Measurements from ENCODE around the gene SELENOH.

The SELENOH gene

GRCh38 chr11:57764566-57764965, 23.3 kb downstream of the SELENOH start:
- no peak overlapping the region for H2AFZ ChIP-seq (ENCODE audit: low read length)
- H3K4me1 ChIP-seq (ENCODE audit: low read length), result no peaks in the 10 kb centered on the region
- no peaks in the 10 kb centered on the region for H3F3A ChIP-seq (ENCODE audit: insufficient read depth, low read length)
- H4K20me1 ChIP-seq (ENCODE audit: insufficient read depth, low read length), result no peaks in the 10 kb centered on the region
- no peak overlapping the region for H3K9ac ChIP-seq (ENCODE audit: low read length)
- H3K9me3 ChIP-seq (replicated peaks; ENCODE audit: insufficient read depth, low read length), result no peaks in the 10 kb centered on the region
- TF ChIP-seq EZH2 (optimal IDR thresholded peaks at IDR 0.05; ENCODE audit: low read depth, low read length) (no peak), EZH2phosphoT487 (IDR thresholded peaks at IDR 0.05; ENCODE audit: low read length) (no peak)
- TF ChIP-seq, protein P1, sequence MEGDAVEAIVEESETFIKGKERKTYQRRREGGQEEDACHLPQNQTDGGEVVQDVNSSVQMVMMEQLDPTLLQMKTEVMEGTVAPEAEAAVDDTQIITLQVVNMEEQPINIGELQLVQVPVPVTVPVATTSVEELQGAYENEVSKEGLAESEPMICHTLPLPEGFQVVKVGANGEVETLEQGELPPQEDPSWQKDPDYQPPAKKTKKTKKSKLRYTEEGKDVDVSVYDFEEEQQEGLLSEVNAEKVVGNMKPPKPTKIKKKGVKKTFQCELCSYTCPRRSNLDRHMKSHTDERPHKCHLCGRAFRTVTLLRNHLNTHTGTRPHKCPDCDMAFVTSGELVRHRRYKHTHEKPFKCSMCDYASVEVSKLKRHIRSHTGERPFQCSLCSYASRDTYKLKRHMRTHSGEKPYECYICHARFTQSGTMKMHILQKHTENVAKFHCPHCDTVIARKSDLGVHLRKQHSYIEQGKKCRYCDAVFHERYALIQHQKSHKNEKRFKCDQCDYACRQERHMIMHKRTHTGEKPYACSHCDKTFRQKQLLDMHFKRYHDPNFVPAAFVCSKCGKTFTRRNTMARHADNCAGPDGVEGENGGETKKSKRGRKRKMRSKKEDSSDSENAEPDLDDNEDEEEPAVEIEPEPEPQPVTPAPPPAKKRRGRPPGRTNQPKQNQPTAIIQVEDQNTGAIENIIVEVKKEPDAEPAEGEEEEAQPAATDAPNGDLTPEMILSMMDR (IDR thresholded peaks at IDR 0.05; ENCODE audit: low read length), result no peak
- H3K27me3 ChIP-seq (replicated peaks; ENCODE audit: insufficient read depth, low read length), result no peaks in the 10 kb centered on the region
- no peak for DNase-seq
- no peaks in the 10 kb centered on the region for H3K36me3 ChIP-seq (replicated peaks; ENCODE audit: insufficient read depth, low read length)
- no peaks in the 10 kb centered on the region for H3K9me2 ChIP-seq (replicated peaks; ENCODE audit: insufficient read depth, low read length)
- no peak overlapping the region for H3K4me2 ChIP-seq (ENCODE audit: low read depth, low read length)
- H3K4me3 ChIP-seq (ENCODE audit: low read length), result no peak overlapping the region
- no peak overlapping the region for H3K27ac ChIP-seq (ENCODE audit: low read length)
- H3K79me2 ChIP-seq (ENCODE audit: low read length), result no peaks in the 10 kb centered on the region

DNA sequence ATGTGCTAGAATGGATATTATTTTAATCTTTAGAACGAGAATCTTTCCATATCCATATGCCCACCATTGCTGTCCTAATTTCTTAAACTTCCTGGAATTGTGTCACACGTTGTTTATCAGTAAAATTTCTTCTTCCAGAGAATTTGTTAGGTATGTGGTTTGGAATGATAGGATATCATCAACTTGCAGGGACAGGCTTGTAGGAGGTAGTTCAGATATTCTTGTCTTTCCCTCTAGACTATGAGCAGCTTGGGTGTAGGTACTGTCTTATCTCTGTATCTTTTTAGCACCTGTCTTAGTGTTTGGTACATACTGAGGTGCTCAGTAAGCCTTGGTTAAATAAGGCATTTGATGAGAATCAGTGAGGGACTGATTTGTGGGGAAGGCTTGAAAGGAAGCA, 23.7 kb downstream of the SELENOH start:
- no peaks in the 10 kb centered on the region for H3F3A ChIP-seq (ENCODE audit: insufficient read depth, low read length)
- H3K9me2 ChIP-seq (replicated peaks; ENCODE audit: insufficient read depth, low read length), result no peaks in the 10 kb centered on the region
- DNase-seq, result no peak
- H3K4me2 ChIP-seq (ENCODE audit: low read depth, low read length), result no peak overlapping the region
- H3K79me2 ChIP-seq (ENCODE audit: low read length), result no peaks in the 10 kb centered on the region
- no peaks in the 10 kb centered on the region for H3K9me3 ChIP-seq (replicated peaks; ENCODE audit: insufficient read depth, low read length)
- no peak overlapping the region for H3K9ac ChIP-seq (ENCODE audit: low read length)
- no peak for TF ChIP-seq EZH2 (optimal IDR thresholded peaks at IDR 0.05; ENCODE audit: low read depth, low read length)
- TF ChIP-seq, protein P1 (IDR thresholded peaks at IDR 0.05; ENCODE audit: low read length), result no peak
- no peak for TF ChIP-seq EZH2phosphoT487 (IDR thresholded peaks at IDR 0.05; ENCODE audit: low read length)
- no peaks in the 10 kb centered on the region for H3K36me3 ChIP-seq (replicated peaks; ENCODE audit: insufficient read depth, low read length)
- no peaks in the 10 kb centered on the region for H3K27me3 ChIP-seq (replicated peaks; ENCODE audit: insufficient read depth, low read length)
- no peak overlapping the region for H3K4me3 ChIP-seq (ENCODE audit: low read length)
- no peaks in the 10 kb centered on the region for H4K20me1 ChIP-seq (ENCODE audit: insufficient read depth, low read length)
- H2AFZ ChIP-seq (ENCODE audit: low read length), result no peak overlapping the region
- H3K4me1 ChIP-seq (ENCODE audit: low read length), result no peaks in the 10 kb centered on the region
- H3K27ac ChIP-seq (ENCODE audit: low read length), result no peak overlapping the region

DNA sequence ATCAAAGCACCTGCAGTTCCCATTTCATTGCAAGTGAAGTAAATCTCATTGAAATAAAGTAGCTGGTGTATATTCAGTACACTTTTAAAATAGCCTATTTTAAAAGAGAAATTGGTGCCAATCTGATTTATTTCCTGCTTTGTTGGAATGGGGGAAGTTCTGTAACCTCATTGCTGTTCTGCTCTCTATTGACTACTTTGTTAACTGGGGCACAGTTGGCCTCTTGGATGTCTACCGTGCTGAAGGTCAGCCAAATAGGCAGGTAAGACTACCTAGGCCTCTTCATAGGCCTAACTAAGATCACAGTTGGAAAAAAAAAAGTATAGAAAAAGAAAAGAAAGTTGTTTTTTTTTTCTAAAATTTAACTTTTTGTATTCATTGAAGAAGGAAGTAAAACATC, 29.5 kb downstream of the SELENOH start:
- Histone ChIP-seq H3K4me2 (ENCODE audit: low read depth, low read length) (no peak overlapping the region), H3K27ac (ENCODE audit: low read length) (no peak overlapping the region), H3K27me3 (replicated peaks; ENCODE audit: insufficient read depth, low read length) (no peaks in the 10 kb centered on the region), H3K9ac (ENCODE audit: low read length) (no peak overlapping the region), H3K4me3 (ENCODE audit: low read length) (no peak overlapping the region), H3K9me3 (replicated peaks; ENCODE audit: insufficient read depth, low read length) (no peaks in the 10 kb centered on the region), H3K4me1 (ENCODE audit: low read length) (no peaks in the 10 kb centered on the region), H4K20me1 (ENCODE audit: insufficient read depth, low read length) (no peaks in the 10 kb centered on the region), H2AFZ (ENCODE audit: low read length) (no peak overlapping the region), H3K36me3 (replicated peaks; ENCODE audit: insufficient read depth, low read length) (no peaks in the 10 kb centered on the region), H3F3A (ENCODE audit: insufficient read depth, low read length) (no peaks in the 10 kb centered on the region), H3K9me2 (replicated peaks; ENCODE audit: insufficient read depth, low read length) (no peaks in the 10 kb centered on the region), H3K79me2 (ENCODE audit: low read length) (no peaks in the 10 kb centered on the region)
- DNase-seq, result no peak
- TF ChIP-seq EZH2phosphoT487 (IDR thresholded peaks at IDR 0.05; ENCODE audit: low read length) (no peak), EZH2 (optimal IDR thresholded peaks at IDR 0.05; ENCODE audit: low read depth, low read length) (no peak)
- TF ChIP-seq, protein P1 (IDR thresholded peaks at IDR 0.05; ENCODE audit: low read length), result no peak
